ENCODE results near the gene ARHGAP30.

GRCh38 chr1:161111117-161111516 lies 41.4 kb upstream of the ARHGAP30 start:
- TF ChIP-seq, protein P1, sequence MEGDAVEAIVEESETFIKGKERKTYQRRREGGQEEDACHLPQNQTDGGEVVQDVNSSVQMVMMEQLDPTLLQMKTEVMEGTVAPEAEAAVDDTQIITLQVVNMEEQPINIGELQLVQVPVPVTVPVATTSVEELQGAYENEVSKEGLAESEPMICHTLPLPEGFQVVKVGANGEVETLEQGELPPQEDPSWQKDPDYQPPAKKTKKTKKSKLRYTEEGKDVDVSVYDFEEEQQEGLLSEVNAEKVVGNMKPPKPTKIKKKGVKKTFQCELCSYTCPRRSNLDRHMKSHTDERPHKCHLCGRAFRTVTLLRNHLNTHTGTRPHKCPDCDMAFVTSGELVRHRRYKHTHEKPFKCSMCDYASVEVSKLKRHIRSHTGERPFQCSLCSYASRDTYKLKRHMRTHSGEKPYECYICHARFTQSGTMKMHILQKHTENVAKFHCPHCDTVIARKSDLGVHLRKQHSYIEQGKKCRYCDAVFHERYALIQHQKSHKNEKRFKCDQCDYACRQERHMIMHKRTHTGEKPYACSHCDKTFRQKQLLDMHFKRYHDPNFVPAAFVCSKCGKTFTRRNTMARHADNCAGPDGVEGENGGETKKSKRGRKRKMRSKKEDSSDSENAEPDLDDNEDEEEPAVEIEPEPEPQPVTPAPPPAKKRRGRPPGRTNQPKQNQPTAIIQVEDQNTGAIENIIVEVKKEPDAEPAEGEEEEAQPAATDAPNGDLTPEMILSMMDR (IDR thresholded peaks at IDR 0.05): no peak
- TF ChIP-seq POLR2A (IDR thresholded peaks at IDR 0.05): no peak

Measured in ovary (tissue), 3 donors.